HCT116 (cell line): ENCODE data around the gene CCDC73.

ENCODE experiments used
- CBX3 ChIP-seq: IDR thresholded peaks from 2 replicates; pipeline ENCODE4 v1.6.1; 2012; ENCODE audit warnings: low read depth
- CEBPB ChIP-seq: IDR thresholded peaks from 2 replicates; pipeline ENCODE4 v1.6.1; 2012; ENCODE audit warnings: low read depth
- CTCF ChIP-seq, 3 experiments: fragments of 200-600 bp in 1 of 3; sonication (generic) in 1 of 3; IDR thresholded peaks in 2 of 3; conservative IDR thresholded peaks in 1 of 3; 2 replicates each; pipeline ENCODE4 v1.5.1; 2012 to 2017; ENCODE audit warnings: low read depth in 2 of 3, low read length in 2 of 3, antibody characterized with exemption in 1 of 3, borderline replicate concordance in 1 of 3, control low read depth in 1 of 3, mild to moderate bottlenecking in 1 of 3, mixed read lengths in 1 of 3, mixed run types in 1 of 3, moderate library complexity in 1 of 3; ENCODE audit not compliant: insufficient read depth in 1 of 3
- MAX ChIP-seq: IDR thresholded peaks from 2 replicates; pipeline ENCODE4 v1.6.1; 2012
- POLR2A ChIP-seq: IDR thresholded peaks from 2 replicates; pipeline ENCODE4 v1.7.0; 2011; ENCODE audit warnings: borderline replicate concordance; ENCODE audit not compliant: insufficient read depth, insufficient read length; ENCODE audit errors: extremely low read depth
- POLR2AphosphoS5 ChIP-seq: IDR thresholded peaks from 2 replicates; pipeline ENCODE4 v1.6.1; 2011; ENCODE audit warnings: mild to moderate bottlenecking, low read depth, low read length, moderate library complexity
- SRF ChIP-seq: IDR thresholded peaks from 2 replicates; pipeline ENCODE4 v1.6.1; 2012; ENCODE audit warnings: low read depth
- TCF7L2 ChIP-seq: IDR thresholded peaks from 2 replicates; pipeline ENCODE4 v1.7.0; 2011; ENCODE audit warnings: borderline replicate concordance, inconsistent platforms; ENCODE audit not compliant: insufficient read depth, insufficient read length; ENCODE audit errors: extremely low read depth
- YY1 ChIP-seq: IDR thresholded peaks from 2 replicates; pipeline ENCODE4 v1.6.1; 2011; ENCODE audit warnings: low read length, low read depth, moderate library complexity, mild to moderate bottlenecking; ENCODE audit not compliant: insufficient replicate concordance; ENCODE audit errors: extremely low read depth
- TF ChIP-seq, protein P1 (sequence below): IDR thresholded peaks from 2 replicates; pipeline ENCODE4 v1.6.1; 2012

- no peak for TF ChIP-seq CTCF (IDR thresholded peaks at IDR 0.05 in 2 of 3, conservative IDR thresholded peaks at IDR 0.05 in 1 of 3; ENCODE audit: borderline replicate concordance in 1 of 3, insufficient read depth in 1 of 3, low read depth in 2 of 3, low read length in 2 of 3)
- TF ChIP-seq CEBPB = no peak
- no peak for TF ChIP-seq MAX
- no peak for TF ChIP-seq YY1
- TF ChIP-seq, protein P1, sequence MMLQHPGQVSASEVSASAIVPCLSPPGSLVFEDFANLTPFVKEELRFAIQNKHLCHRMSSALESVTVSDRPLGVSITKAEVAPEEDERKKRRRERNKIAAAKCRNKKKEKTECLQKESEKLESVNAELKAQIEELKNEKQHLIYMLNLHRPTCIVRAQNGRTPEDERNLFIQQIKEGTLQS = no peak
- no peak for TF ChIP-seq TCF7L2
- TF ChIP-seq POLR2A = no peak
- no peak for TF ChIP-seq CBX3
- no peak for TF ChIP-seq POLR2AphosphoS5
- TF ChIP-seq SRF = no peak
These were observed 2.1 kb downstream of the CCDC73 start for GRCh38 chr11:32792111-32792947.
